HG02870 (cell line): ENCODE results near the gene MAD1L1.
"Not testable (repeated sequence)": the region's sequence is repeated elsewhere in the genome, so short reads cannot be mapped to it uniquely, and the experiment has no call there.

Source experiments
- ATAC-seq: cut with Tn5 transposase; IDR thresholded peaks from one replicate; pipeline ENCODE4 v1.9.1; 2021; ENCODE audit warnings: mild to moderate bottlenecking, moderate library complexity; ENCODE audit not compliant: unreplicated experiment

Gene MAD1L1

DNA sequence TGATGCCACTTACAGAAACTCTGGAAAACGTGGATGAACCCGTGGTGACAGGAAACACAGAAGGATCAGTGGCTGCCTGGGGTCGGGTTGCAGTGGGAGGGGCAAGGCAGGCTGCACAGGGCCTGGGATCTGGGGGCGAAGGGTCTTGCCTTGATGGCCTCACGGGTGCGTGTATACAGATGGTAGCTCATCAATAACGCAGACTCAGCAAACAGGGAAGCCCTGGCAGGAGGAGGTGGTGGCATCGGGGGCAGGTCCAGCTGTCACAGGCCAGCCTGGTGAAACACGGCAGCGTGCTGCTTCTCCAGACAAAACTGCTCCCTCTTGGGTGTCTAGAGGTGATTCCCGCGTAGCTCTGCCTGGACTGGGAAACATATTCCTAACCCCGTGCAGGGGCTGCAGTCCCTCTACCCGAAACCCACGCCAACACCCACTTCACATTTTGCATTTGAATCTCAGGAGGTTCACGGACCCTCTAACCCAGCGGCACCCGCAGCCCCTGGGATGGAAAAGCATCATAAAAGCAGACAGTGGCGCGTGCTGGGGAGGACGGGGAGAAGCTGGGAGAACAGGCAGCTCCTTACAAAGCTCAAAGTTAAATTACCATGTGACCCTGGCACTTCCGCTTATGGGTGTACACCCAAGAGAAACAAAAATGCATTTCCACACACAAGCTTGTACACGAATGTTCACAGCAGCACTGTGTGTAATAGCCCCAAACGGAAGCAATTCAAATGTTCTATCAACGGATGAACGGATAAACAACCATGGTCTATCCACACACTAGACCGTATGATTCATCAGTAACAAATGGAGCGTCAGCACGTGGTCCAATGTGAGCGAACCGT, 394.8 kb downstream of the MAD1L1 start:
- ATAC-seq = not testable (repeated sequence)

DNA sequence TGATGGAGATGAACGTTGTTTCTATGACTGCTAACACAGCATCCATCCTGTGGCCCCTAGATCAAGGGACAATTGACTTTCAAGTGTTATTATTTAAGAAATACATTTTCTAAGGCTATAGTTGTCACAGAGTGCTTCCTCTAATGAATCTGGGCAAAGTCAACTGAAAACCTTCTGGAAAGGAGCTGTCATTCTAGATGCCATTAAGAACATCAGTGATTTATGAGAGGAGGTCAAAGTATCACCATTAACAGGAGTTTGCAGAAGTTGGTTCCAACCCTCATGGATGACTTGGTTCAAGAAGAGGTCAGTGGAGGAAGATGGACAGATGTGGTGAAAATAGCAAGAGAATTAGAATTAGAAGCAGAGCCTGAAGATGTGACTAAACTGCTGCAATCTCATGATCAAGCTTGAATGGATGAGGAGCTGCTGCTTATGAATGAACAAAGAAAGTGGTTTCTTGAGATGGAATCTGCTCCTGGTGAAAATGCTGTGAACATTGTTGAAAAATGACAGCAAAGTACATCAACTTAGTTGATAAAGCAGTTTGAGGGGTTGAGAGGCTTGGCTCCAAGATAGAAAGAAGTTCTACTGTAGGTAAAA, 400.7 kb downstream of the MAD1L1 start:
- not testable (repeated sequence) for ATAC-seq

DNA sequence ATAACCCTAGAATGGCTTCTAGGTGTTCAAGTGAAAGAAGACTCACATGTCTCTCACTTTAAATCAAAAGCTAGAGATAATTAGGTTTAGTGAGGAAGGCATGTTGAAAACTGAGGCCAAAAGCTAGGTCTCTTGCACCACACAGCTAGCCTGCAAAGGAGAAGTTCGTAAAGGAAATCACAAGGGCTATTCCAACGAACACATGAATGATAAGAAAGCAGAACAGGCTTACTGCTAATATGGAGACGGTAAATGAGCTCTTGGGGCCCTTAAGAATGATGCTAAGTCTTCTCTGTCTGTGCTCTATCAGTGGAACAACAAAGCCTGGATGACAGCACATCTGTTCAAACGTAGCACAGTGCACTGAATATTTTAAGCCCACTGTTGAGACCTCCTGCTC, 401.3 kb downstream of the MAD1L1 start:
- ATAC-seq = not testable (repeated sequence)

DNA sequence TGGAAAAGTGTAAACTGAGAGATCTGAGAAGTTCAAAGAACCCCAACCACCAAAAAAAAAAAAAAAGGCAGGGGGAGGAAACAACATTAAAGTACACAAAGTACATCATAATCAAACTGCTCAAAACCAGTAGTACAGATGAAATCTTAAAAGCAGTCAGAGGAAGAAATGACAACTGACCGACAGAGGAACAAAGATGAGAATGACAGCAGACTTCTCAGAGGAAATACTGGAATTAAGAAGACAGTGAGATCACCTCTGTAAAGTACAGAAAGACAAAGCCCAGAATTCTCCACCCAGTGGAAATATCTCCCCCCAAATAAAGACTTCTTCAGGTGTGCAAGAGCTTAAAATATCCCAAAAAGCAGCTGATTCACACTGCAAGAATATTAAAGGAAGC, 403.1 kb downstream of the MAD1L1 start:
- not testable (repeated sequence) for ATAC-seq

DNA sequence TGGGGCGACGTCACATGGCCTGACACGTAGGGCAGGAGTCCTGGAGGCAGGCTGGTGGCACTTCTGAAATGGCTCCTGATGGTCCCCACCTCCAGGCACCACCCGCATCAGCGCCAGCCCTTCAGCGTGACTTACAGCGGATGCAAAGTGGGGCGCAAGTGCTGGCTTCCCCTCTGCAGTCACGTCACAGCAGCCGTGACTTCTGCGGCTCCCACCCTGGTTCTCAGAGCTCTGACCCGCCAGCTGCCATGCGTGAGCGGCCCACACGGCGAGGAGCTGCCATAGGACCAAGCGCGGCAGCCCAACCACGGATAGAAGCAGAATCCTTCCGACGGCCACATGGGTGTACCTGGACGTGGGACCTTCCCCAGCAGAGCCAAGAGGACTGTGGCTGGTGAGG, 403.6 kb downstream of the MAD1L1 start:
- ATAC-seq = no peak

DNA sequence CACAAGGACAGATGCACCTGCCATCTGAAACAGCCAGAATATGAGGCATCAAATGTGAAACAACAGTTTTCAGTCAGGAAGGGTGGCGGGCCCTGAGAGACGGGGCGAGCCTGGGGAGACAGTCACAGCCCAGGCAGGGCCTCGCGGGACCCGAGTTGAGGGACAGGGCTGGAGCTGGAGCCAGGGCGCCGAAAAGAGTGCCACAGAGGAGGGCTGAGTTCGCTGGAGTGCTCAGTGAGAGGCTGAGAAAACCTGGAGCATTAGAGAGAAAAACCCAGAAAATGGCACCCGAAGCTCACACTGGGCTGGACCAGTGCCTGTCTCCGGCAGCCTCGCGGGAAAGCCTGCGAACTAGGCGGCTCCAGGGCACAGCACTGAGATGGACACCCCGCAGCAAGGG, 404.6 kb downstream of the MAD1L1 start:
- not testable (repeated sequence) for ATAC-seq

DNA sequence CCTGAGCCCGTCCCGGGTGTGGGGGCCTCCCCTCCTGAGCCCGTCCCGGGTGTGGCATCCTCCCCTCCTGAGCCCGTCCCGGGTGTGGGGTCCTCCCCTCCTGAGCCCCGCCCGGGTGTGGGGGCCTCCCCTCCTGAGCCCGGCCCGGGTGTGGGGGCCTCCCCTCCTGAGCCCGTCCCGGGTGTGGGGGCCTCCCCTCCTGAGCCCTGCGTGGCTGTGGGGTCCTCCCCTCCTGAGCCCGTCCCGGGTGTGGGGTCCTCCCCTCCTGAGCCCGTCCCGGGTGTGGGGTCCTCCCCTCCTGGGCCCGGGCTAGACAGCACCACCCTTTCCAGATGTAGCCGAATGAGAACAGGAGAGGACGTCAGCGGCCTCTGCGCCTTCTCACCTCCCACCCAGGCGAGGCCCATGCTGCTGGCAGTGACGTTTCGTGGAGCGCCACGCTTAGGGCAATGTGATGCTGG, 405.2 kb downstream of the MAD1L1 start:
- not testable (repeated sequence) for ATAC-seq

DNA sequence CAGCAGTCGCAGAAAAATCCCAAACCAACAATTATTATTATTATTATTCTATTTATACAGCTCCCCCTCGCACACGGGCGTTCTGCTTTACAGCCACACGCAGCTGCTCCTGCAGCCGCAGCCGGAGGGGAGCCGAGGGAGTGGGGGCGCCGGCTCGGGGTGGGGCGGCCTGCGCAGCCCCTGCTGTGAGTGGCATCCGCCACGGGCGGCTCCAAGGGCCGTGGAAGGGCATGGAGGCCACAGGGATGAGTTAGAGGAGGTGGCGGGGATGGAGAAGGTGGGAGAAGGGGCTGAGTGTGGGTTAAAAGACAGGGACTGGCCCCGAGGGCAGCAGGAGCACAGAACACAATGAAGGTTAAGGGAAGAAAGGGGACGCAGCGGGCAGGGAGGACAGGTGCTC, 405.8 kb downstream of the MAD1L1 start:
- ATAC-seq = not testable (repeated sequence)

DNA sequence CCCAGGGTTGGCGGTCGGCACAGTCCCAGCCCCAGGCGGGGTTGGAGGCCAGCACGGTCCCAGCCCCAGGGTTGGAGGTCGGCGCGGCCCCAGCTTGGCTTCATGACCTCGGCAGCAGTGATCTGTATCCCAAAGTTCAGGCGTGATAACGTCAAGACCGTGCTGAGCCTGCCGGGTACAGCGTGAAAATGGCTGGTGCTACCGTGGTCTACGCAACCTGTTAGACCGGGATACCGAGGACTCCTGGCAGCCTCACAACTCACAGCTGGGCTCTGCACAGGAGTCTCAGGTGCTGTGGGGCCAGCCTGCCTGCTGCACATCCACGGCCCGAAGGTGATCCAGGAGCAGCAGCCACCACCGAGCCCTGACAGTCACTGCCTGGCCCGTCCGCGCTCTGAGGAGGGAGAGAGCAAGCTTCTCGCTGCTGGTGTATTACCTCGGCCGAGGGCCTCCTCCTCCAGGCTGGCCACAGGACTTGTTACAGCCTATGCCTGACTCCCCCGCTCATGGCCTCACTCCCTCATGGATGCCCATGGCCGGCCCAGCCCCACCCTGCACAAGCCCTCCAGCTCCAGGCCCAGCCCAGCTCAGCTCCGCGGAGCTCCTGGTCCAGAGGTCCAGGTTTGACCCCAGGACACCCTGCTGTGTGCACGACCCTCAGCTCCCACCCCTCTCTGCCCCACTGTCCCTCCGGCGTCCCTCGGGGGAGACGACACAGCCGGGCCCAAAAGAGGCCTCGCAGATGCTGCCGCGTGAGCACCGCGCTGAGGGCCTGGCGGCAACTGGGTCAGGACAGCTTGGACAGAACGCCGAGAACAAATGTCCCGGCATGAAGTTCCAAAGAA, 406.6 kb downstream of the MAD1L1 start:
- ATAC-seq = no peak

DNA sequence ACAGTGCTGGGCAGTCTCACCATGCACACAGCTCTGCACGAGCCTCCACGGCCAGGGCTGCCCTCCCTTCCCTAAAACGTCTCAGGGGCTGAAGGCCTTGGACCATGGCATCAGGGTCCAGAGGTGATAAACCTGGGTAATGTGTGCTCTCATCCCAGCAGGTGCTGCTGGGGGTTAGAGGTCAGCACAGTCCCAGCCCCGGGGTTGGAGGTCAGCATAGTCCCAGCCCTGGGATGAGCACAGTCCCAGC, 407.2 kb downstream of the MAD1L1 start:
- ATAC-seq = not testable (repeated sequence)

DNA sequence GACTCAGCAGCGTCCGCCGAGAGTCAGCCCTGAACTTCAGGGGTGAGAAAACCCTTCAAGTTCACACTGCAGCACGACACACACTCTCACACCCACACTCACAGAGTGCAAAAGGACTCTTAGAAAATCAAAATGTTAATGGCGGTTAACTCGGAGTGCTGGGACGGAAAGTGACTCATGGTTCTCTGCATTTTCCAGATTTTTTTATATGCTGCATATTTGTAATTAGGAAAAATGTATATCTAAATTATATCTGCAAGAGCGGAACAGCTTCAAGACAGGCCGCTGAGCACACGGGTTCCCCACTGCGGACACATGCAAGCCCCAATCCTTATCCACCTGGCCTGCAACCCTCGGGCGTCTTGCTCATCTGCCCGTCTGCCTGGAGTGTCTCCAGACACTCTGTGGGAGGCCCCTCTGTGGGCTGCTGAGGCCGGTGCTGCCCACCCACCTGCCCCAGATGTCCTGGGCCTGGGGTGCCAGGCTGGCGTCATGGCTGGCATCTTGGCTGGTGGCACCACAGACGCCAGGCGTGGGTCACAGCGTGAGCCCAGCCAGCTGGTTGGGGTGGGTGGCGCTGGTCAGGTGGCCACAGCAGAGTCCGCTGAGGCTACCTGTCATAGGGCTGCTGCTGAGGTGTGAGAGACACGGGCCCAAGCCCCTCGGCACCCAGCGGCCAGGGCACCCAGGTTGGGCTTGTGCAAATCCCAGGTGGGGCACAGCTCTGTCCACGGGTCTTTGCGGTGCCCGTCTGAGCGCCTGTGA, 407.7 kb downstream of the MAD1L1 start:
- ATAC-seq = not testable (repeated sequence)

DNA sequence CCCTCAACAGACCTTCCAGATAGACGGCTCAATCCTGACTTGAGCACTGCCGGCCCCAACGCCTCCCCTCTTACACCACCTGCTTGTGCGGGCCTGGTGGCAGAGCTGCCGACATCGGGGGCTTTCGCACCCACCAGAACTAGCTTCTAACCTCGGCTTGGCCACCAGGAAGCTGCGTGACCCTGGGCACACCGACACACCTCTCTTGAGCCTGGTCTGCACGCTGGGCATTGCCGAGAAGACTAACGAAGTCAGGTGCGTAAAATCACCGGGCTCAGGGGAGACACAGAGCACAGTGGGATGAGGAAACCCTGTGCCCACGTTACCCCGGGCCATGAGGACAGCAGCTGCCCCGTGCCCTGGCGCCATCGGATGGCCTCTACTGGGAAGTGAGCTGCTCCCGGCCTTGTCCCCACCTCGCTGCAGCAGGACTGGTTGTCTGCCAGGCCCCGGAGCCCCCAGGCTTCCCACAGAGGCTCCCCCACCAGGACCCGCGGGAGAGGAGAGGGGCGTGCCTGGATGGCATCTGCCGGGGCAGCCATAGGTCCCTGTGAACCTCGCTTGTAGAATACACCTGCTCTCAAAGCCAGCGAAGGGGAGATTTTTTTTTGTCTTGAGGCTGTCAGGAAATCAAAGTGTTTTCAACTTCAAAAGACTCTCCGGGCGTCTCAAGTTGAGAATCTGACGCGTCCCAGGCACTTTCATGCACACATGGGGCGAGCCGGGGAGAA, 408.4 kb downstream of the MAD1L1 start:
- not testable (repeated sequence) for ATAC-seq

DNA sequence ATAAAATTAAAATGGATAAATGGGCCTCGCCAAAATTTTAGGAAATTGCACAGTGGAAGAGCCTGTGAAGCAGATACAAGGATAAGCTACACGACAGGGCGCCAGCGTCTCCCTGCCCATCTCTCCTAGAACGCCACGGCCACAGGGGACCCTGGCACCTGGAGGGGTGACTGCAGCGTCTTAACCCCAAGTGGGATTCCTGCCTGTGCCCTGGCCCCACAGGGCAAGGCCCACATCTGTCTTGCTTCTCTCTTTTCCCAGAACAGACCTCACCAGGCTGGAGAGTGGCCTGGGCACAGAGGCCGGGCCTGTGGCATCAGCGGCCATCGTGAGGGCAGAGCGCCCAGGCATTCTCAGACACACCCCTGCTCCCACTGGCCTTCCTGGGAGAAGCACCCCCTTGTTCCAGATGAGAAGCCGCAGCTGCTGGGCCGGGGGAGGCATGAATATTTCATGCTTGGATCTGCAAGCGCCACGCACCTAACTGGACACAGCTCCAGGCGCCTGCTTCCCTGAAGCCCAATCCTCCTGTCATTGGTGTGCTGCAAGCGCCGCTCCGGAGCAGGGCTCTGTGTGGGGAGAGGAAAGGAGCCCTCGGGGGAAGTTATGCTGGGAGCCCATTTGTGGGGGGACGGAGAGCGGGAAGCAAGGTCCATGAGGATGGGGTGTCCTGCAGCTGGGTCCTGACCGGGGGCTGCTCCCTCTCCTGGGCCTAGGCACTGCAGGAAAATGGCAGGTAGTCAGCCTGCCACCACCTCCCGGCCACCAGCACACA, 409.2 kb downstream of the MAD1L1 start:
- ATAC-seq = no peak

DNA sequence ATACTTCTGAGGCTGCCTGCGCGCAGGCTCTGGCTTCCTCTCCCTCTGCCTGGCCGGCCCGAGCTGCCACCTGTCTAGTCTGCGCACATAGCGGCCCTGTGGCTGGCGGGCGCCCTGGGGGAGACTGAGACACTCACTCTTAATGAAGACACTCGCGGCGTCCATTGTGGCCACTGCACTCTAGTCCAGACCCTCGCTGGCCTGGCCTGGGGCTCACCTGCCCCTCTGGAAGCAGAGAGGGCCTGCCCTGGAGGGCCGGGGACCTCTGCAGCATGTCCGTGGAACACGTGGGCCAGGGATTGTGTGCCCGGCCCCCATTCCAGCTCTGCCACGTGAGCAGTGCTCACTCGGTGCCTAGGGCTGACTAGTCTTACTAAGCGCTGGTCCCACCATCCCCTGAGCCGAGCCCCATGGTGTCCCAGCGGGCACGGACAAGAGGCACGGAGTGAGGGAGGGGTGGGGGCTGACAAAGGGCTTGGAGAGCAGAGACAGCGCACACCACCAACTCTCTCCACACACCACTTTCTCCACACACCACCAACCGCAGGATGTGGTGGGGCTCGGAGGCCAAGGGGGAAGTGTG, 413.4 kb downstream of the MAD1L1 start:
- no peak for ATAC-seq

DNA sequence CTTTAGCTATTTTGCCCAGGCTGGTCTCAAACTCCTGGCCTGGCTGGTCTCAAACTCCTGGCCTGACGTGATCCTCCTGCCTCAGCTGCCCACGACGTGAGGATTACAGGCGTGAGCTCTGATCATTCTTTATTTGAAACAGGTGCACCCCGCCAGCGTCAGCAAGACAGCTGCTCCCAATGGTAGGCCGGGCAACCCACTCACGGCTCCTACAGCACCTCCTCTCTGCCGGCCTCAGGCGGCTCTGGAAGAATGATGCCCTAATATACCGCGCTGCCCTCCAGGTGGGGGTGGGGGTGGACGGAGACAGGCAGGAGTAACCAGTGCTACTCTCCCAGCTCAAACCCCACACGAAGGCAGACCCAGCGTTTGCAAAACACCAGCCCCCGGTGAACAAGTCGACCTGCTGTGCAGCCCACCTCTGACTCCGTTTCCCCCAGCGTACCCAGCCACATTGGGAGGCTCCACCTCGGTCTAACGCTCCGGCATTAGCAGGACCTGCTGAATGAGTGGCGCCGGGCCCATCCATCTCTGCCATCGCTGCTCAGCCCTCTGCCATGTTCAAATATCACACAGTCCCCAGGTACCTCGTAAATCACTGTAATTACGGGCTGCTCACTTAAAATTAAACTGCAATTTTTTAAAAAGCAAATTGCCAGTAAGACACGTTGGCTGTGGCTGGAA, 414.0 kb downstream of the MAD1L1 start:
- ATAC-seq = no peak

DNA sequence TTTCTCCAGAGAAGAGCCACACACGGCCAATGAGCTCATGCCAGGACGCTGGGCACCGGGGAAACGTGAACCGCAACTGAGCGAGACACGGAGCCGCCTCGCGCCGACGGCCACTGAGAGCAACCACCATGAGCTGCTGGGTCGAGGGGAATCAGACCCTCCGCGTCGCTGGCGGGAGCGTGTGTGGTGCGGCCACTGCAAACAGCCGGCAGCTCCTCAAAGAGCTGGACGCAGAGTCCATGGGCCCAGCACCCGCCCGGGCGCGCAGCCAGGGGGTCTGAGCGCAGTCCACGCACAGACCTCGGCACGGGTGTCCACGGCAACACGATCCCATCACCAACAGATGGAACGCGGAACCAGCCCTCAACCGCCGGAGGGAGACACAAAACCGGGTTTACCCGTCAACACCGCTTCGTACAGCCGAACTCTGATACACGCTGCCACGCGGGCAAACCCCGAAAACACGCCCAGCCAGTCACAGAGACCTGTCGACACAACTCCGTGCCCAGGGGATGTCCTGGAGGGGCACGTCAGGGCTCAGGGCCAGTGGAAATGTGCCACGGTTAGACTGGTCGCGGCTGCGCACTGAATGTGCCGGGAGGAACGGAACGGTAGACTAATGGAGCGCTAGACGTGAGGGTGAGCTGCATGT, 415.6 kb downstream of the MAD1L1 start:
- no peak for ATAC-seq

DNA sequence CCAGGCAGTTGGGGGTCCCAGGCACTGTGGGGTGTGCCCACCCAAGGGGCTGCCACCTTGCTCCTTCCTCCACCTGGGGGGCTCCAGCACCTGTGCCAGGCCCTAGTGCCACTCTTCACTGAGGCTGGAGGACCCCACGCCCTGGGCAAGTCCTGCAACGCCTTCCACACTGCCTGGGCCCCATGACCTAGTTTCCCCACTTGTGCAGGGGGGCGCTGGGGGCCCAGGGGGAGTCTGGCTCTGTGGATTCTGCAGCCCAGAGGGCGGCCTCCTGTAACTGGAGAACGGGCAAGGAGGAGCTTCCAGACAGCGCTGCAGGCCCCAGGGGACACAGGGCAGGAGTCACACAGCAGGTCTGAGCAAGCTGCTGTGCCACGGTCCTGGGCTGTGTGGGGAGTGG, 416.3 kb downstream of the MAD1L1 start:
- ATAC-seq = not testable (repeated sequence)
